Endothelial cell of umbilical vein (primary cell): ENCODE results near the gene SEC22B.
"Not testable (repeated sequence)": the region's sequence is repeated elsewhere in the genome, so short reads cannot be mapped to it uniquely, and the experiment has no call there.

ENCODE experiments used
- EZH2 ChIP-seq: IDR thresholded peaks from 2 replicates; pipeline ENCODE4 v1.6.1; 2012; ENCODE audit warnings: borderline replicate concordance, low read depth, mild to moderate bottlenecking, moderate library complexity, low read length, inconsistent platforms; ENCODE audit not compliant: severe bottlenecking
- POLR2A ChIP-seq: IDR thresholded peaks from 2 replicates; pipeline ENCODE4 v1.6.1; 2012; ENCODE audit warnings: low read depth, mild to moderate bottlenecking, control low read depth, low read length
- POLR2AphosphoS5 ChIP-seq: IDR thresholded peaks from 2 replicates; pipeline ENCODE4 v1.6.1; 2012; ENCODE audit warnings: low read depth, mild to moderate bottlenecking, control low read depth, low read length, moderate library complexity; ENCODE audit not compliant: insufficient read depth
- TF ChIP-seq, protein P1 (sequence below), 2 donors: IDR thresholded peaks; 1 replicate in 1 of 2; 2 replicates in 1 of 2; pipeline ENCODE4 v1.5.1; 2011; ENCODE audit warnings: low read length in 2 of 2, mild to moderate bottlenecking in 2 of 2, moderate library complexity in 2 of 2, control low read depth in 1 of 2, inconsistent platforms in 1 of 2, low read depth in 1 of 2; ENCODE audit not compliant: insufficient read depth in 1 of 2; ENCODE audit errors: extremely low read depth in 1 of 2

DNA sequence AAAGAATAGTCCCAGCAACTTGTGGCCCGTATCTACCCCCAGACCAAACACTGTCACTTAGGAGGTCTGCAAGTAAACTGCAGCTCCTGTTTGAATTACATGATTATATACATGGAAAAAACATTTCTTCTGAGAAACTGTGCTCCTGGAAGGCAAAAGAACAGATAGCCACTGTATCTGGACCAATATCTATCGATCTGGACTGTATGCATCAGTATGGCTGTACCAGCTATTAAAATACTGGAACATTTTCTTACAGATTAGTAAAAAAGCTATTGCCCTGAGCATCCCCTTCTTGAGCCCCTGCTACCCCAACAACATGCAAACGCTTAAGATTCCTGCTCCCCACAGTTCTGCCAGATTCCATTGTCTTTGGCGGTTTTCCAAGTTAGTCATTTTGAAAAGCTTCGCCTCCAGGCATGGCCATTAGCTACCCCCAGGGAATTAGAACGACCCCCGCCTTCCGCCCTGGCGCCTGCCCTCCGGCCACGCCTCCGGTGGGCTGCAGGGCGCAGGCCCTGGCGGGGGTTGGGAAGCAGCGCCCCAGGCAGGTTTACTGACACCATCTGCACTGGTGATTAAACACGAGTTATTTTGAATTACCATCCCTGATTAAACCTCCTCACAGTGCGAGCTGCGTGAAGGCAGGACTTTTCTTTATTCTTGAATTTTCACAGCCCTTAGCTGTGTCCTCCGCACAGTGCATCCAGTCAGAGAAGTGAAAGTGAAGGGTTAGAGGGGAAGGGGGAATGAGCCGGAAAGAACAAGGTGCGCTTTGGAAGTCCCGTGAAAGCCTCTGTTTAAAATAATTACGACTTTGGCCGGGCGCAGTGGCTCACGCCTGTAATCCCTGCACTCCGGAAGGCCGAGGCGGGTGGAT lies 3.7 kb upstream of the SEC22B start:
- not testable (repeated sequence) for TF ChIP-seq POLR2A, POLR2AphosphoS5, EZH2
- TF ChIP-seq, protein P1, sequence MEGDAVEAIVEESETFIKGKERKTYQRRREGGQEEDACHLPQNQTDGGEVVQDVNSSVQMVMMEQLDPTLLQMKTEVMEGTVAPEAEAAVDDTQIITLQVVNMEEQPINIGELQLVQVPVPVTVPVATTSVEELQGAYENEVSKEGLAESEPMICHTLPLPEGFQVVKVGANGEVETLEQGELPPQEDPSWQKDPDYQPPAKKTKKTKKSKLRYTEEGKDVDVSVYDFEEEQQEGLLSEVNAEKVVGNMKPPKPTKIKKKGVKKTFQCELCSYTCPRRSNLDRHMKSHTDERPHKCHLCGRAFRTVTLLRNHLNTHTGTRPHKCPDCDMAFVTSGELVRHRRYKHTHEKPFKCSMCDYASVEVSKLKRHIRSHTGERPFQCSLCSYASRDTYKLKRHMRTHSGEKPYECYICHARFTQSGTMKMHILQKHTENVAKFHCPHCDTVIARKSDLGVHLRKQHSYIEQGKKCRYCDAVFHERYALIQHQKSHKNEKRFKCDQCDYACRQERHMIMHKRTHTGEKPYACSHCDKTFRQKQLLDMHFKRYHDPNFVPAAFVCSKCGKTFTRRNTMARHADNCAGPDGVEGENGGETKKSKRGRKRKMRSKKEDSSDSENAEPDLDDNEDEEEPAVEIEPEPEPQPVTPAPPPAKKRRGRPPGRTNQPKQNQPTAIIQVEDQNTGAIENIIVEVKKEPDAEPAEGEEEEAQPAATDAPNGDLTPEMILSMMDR (IDR thresholded peaks at IDR 0.05; ENCODE audit: extremely low read depth in 1 of 2, insufficient read depth in 1 of 2, low read depth in 1 of 2, low read length in 2 of 2), result not testable (repeated sequence)
